Raji (cell line): ENCODE measurements around the gene POFUT2.

Experiments
- POLR2A ChIP-seq: IDR thresholded peaks from 2 replicates; pipeline ENCODE4 v1.6.1; 2011; ENCODE audit warnings: low read depth, low read length, control low read depth; ENCODE audit not compliant: insufficient read depth

The POFUT2 gene

GRCh38 chr21:45267390-45267760 lies 20.3 kb downstream of the POFUT2 start:
- TF ChIP-seq POLR2A, result no peak

GRCh38 chr21:45266518-45267389 lies 20.9 kb downstream of the POFUT2 start:
- TF ChIP-seq POLR2A, result no peak

- TF ChIP-seq POLR2A, result no peak
Measured at GRCh38 chr21:45265721-45266517, 21.8 kb downstream of the POFUT2 start.

- TF ChIP-seq POLR2A, result no peak
Measured at GRCh38 chr21:45264912-45265515, 22.7 kb downstream of the POFUT2 start.

GRCh38 chr21:45264146-45264911 lies 23.4 kb downstream of the POFUT2 start:
- no peak for TF ChIP-seq POLR2A

- no peak for TF ChIP-seq POLR2A
Measured at GRCh38 chr21:45263534-45263933, 24.2 kb downstream of the POFUT2 start.

GRCh38 chr21:45262616-45263015 lies 25.1 kb downstream of the POFUT2 start:
- no peak for TF ChIP-seq POLR2A

GRCh38 chr21:45262041-45262581 lies 25.6 kb downstream of the POFUT2 start:
- TF ChIP-seq POLR2A, result no peak

- no peak for TF ChIP-seq POLR2A
Measured at GRCh38 chr21:45261093-45261492, 26.6 kb downstream of the POFUT2 start.

- TF ChIP-seq POLR2A, result no peak
Measured at GRCh38 chr21:45260191-45260825, 27.4 kb downstream of the POFUT2 start.

GRCh38 chr21:45259206-45259840 lies 28.4 kb downstream of the POFUT2 start:
- no peak for TF ChIP-seq POLR2A

- no peak for TF ChIP-seq POLR2A
Measured at GRCh38 chr21:45258466-45258865, 29.2 kb downstream of the POFUT2 start.

- TF ChIP-seq POLR2A, result no peak
Measured at GRCh38 chr21:45257673-45258341, 29.9 kb downstream of the POFUT2 start.
